Cardiac fibroblast (primary cell): ENCODE data around the gene BBS2.
A peak's percentile ranks its signal among the peaks of the same experiment; 100 is the strongest.

Source experiments
- DNase-seq, 2 donors: peaks; one replicate each; pipeline versions ENCODE4 v3.0.0 to v3.0.0-alpha.2; 2010; ENCODE audit warnings: low read depth in 2 of 2
- H3K4me3 ChIP-seq, 2 donors: replicated peaks in 1 of 2; 1 replicate in 1 of 2; 2 replicates in 1 of 2; pipeline ENCODE4 v1.5.1; 2011; ENCODE audit warnings: low read depth in 2 of 2, low read length in 2 of 2, mild to moderate bottlenecking in 2 of 2, moderate library complexity in 1 of 2
- CTCF ChIP-seq: IDR thresholded peaks from one replicate; pipeline ENCODE4 v1.5.1; 2011; ENCODE audit warnings: low read depth, mild to moderate bottlenecking, low read length, inconsistent platforms

The BBS2 gene

GRCh38 chr16:56478281-56479049, 41.4 kb downstream of the BBS2 start:
- TF ChIP-seq CTCF: no peak
- no peak for DNase-seq
- H3K4me3 ChIP-seq: no peak overlapping the region

DNA sequence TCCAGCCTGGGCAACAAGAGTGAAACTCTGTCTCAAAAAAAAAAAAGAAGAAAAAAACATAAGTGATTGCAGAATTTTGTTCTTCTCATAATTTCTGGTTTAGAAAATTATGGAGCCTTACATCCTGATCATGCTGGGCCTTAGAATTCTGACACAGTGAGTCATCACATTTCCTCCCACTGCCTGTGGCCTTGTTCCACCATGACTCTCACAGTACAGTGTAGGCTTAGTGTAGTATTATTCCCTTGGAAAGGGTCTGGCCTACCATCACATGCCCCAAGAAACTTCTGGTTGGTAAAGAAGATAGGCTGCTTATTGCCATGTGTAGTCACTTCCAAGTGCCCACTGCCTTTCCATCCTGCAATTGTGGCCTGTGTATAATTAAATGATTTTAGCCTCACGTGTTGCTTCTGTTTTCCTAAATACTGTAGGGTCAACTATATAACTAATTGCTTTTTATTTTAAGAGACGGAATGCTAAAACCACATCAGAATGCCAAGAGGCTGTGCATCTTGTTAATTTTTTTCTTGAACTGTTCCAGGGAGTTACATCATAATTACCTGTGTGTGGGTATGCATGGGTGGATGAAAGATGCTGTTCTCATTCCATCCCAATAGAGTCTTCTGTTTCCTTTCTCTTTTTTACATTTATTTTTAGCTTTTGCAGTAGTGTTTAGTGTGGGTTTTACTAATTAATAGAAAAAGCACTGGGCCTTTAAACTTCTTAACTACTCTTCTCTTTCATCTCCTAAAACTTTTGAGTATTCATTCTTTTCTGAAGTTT, 42.5 kb downstream of the BBS2 start:
- no peak for TF ChIP-seq CTCF
- peak; percentile 82 to 90 for DNase-seq
- H3K4me3 ChIP-seq: no peak overlapping the region

DNA sequence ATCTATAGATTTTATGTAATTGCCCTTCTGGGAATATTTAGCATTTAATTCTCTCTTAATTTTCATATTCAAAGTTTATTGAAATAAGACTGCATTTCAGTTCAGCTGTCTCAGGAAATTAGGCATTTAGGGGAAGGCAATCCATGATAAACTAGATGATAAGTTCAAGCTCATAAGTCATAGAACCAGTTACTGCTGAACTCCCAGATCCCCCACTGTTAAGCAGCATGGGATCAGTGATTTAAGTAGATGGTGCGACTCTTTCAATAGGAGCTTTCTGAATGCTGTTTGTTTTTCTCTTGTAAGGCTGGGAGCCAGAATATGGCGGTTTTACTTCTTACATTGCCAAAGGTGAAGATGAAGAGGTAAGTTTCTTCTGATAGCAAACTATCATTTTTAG, 44.6 kb downstream of the BBS2 start:
- TF ChIP-seq CTCF: no peak
- H3K4me3 ChIP-seq: no peak overlapping the region
- no peak for DNase-seq

- no peak for TF ChIP-seq CTCF
- DNase-seq: no peak
- H3K4me3 ChIP-seq: no peak overlapping the region
Measured at GRCh38 chr16:56470666-56471065, 49.2 kb downstream of the BBS2 start.

GRCh38 chr16:56470232-56470631, 49.6 kb downstream of the BBS2 start:
- no peak for DNase-seq
- H3K4me3 ChIP-seq: no peak overlapping the region
- TF ChIP-seq CTCF: no peak

DNA sequence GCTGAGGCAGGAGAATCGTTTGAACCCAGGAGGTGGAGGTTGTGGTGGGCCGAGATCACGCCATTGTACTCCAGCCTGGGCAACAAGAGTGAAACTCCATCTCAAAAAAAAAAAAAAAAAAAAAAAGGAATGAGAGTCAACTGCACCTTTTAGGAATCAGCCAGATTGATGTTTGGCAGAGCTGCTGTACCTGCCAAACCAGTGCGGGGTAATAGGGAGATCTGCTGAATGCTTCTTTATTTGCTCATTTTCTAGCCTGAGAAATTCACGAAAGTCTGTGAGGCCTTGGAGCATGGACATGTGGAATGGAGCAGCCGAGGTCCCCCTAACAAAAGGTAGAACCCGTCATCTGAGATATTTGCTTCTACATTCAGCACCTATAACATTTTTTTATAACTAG, 50.1 kb downstream of the BBS2 start:
- DNase-seq: no peak
- no peak overlapping the region for H3K4me3 ChIP-seq
- TF ChIP-seq CTCF: no peak
